Right lobe of liver (tissue), 4 donors: ENCODE data around the gene BTN3A1.

ENCODE experiments used
- POLR2A ChIP-seq: fragments of 450-650 bp; IDR thresholded peaks from one replicate; pipeline ENCODE4 v1.6.1; 2017; ENCODE audit warnings: antibody characterized with exemption, mild to moderate bottlenecking
- TF ChIP-seq, protein P1 (sequence below), 4 donors: fragments of 200-600 bp in 3 of 4; fragments of 450-650 bp in 1 of 4; IDR thresholded peaks; one replicate each; pipeline versions ENCODE4 v1.5.1 to v1.8.0; 2016 to 2022; ENCODE audit warnings: antibody characterized with exemption in 4 of 4, mild to moderate bottlenecking in 2 of 4
- donor health status: DM: no; HTN: no; CAD: no.
- donor health status: DM: no; HTN: no; CAD: no.
- donor health status: DM: no; HTN: yes; CAD: no.

GRCh38 chr6:26389349-26389894 lies 12.7 kb upstream of the BTN3A1 start:
- TF ChIP-seq, protein P1, sequence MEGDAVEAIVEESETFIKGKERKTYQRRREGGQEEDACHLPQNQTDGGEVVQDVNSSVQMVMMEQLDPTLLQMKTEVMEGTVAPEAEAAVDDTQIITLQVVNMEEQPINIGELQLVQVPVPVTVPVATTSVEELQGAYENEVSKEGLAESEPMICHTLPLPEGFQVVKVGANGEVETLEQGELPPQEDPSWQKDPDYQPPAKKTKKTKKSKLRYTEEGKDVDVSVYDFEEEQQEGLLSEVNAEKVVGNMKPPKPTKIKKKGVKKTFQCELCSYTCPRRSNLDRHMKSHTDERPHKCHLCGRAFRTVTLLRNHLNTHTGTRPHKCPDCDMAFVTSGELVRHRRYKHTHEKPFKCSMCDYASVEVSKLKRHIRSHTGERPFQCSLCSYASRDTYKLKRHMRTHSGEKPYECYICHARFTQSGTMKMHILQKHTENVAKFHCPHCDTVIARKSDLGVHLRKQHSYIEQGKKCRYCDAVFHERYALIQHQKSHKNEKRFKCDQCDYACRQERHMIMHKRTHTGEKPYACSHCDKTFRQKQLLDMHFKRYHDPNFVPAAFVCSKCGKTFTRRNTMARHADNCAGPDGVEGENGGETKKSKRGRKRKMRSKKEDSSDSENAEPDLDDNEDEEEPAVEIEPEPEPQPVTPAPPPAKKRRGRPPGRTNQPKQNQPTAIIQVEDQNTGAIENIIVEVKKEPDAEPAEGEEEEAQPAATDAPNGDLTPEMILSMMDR (IDR thresholded peaks at IDR 0.05) = no peak
- no peak for TF ChIP-seq POLR2A
